HepG2 (cell line): Measurements from ENCODE around the gene IGF2BP3. TPM values are rescaled to one million over a fixed set of nuclear protein-coding genes. Genes with fewer than 3 reads are reported as not detected.
A peak's percentile ranks its signal among the peaks of the same experiment; 100 is the strongest.

Experiments used
- BORCS8-MEF2B ChIP-seq: sonication (generic); formaldehyde crosslinking; IDR thresholded peaks from 2 replicates; pipeline ENCODE4 v1.8.0; 2022; ENCODE audit warnings: mild to moderate bottlenecking, missing genetic modification reagents
- DMAP1 ChIP-seq: IDR thresholded peaks from 2 replicates; pipeline ENCODE4 v1.6.1; 2016
- FOXM1 ChIP-seq: sonication (generic); formaldehyde crosslinking; IDR thresholded peaks from 2 replicates; pipeline ENCODE4 v1.5.0; 2020; ENCODE audit warnings: missing genetic modification reagents
- KMT2B ChIP-seq: IDR thresholded peaks from 2 replicates; pipeline ENCODE4 v1.6.1; 2016; ENCODE audit warnings: missing genetic modification reagents, missing compliant biosample characterization
- MATR3 ChIP-seq: sonication (generic); formaldehyde crosslinking; IDR thresholded peaks from 2 replicates; pipeline ENCODE4 v1.4.0; 2020; ENCODE audit warnings: missing genetic modification reagents
- MBNL3 ChIP-seq: fragments of 250-450 bp; sonication (Bioruptor Pico); conservative IDR thresholded peaks from 2 replicates; pipeline ENCODE4 v1.8.0; 2022; ENCODE audit warnings: mild to moderate bottlenecking, inconsistent platforms
- MED8 ChIP-seq: sonication (generic); formaldehyde crosslinking; IDR thresholded peaks from 2 replicates; pipeline ENCODE4 v1.8.1; 2023; ENCODE audit warnings: mild to moderate bottlenecking, missing genetic modification reagents; ENCODE audit not compliant: insufficient replicate concordance
- MIER3 ChIP-seq: IDR thresholded peaks from 2 replicates; pipeline ENCODE4 v1.6.1; 2016; ENCODE audit warnings: missing compliant biosample characterization, borderline replicate concordance
- MTF2 ChIP-seq: sonication (generic); formaldehyde crosslinking; IDR thresholded peaks from 2 replicates; pipeline ENCODE4 v1.5.0; 2020; ENCODE audit warnings: missing genetic modification reagents, borderline replicate concordance
- NFE2L2 ChIP-seq: fragments of 150-350 bp; IDR thresholded peaks from 2 replicates; pipeline ENCODE4 v1.6.1; 2014; ENCODE audit warnings: low read length
- NFYB ChIP-seq: sonication (generic); formaldehyde crosslinking; IDR thresholded peaks from 2 replicates; pipeline ENCODE4 v1.4.0; 2020; ENCODE audit warnings: missing genetic modification reagents
- SP1 ChIP-seq, 2 experiments: fragments of 450-650 bp in 1 of 2; sonication (generic) in 1 of 2; formaldehyde crosslinking in 1 of 2; IDR thresholded peaks; 2 replicates each; pipeline versions ENCODE4 v1.4.0 to v1.6.1; 2016 to 2020; ENCODE audit warnings: missing genetic modification reagents in 1 of 2
- XBP1 ChIP-seq: sonication (generic); formaldehyde crosslinking; IDR thresholded peaks from 2 replicates; pipeline ENCODE4 v1.5.0; 2020; ENCODE audit warnings: missing genetic modification reagents
- ZBTB20 ChIP-seq: sonication (generic); formaldehyde crosslinking; IDR thresholded peaks from 2 replicates; pipeline ENCODE4 v1.8.1; 2023; ENCODE audit warnings: missing genetic modification reagents, low read depth, mild to moderate bottlenecking, borderline replicate concordance
- ZNF335 ChIP-seq: sonication (generic); formaldehyde crosslinking; IDR thresholded peaks from 2 replicates; pipeline ENCODE4 v1.4.0; 2020; ENCODE audit warnings: missing genetic modification reagents
- ZNF660 ChIP-seq: sonication (generic); formaldehyde crosslinking; IDR thresholded peaks from 2 replicates; pipeline ENCODE4 v1.5.1; 2020; ENCODE audit warnings: mild to moderate bottlenecking, low read depth, missing genetic modification reagents, borderline replicate concordance
- ZNF777 ChIP-seq: sonication (generic); formaldehyde crosslinking; IDR thresholded peaks from 2 replicates; pipeline ENCODE4 v1.4.0; 2020; ENCODE audit warnings: missing genetic modification reagents
- ZNF788 ChIP-seq: sonication (generic); formaldehyde crosslinking; IDR thresholded peaks from 2 replicates; pipeline ENCODE4 v1.5.0; 2020; ENCODE audit warnings: mild to moderate bottlenecking, missing genetic modification reagents, borderline replicate concordance
- ZSCAN25 ChIP-seq: sonication (generic); formaldehyde crosslinking; IDR thresholded peaks from 2 replicates; pipeline ENCODE4 v1.8.0; 2022; ENCODE audit warnings: mild to moderate bottlenecking, missing genetic modification reagents
- polyA plus RNA-seq, 8 experiments: library from polyadenylated mRNA; depleted of rRNA in 3 of 8; stranded (reverse) in 7 of 8; unstranded in 1 of 8; fragments of >200 nt; fragmentation: Illumina TruSeq in 4 of 8; extraction: Trizol in 4 of 8; gene quantifications; 2 replicates each; pipeline versions ENCODE4 v1.2.1 to v1.2.3, GENCODE V29; 2011 to 2016; ENCODE audit warnings: low read depth in 4 of 8, missing spikeins in 1 of 8, mixed read lengths in 1 of 8; ENCODE audit not compliant: insufficient read depth in 1 of 8
- total RNA-seq, 5 experiments: library from RNA; depleted of rRNA; stranded (reverse); fragments of >200 nt; fragmentation: Illumina TruSeq; extraction: Trizol; gene quantifications; 2 replicates each; pipeline ENCODE4 v1.2.3, GENCODE V29; 2016; ENCODE audit warnings: low read depth in 1 of 5
- TF ChIP-seq, protein P1 (sequence below): sonication (generic); formaldehyde crosslinking; IDR thresholded peaks from 2 replicates; pipeline ENCODE4 v1.4.0; 2020; ENCODE audit warnings: mild to moderate bottlenecking, missing genetic modification reagents
- TF ChIP-seq, protein P2 (sequence below): sonication (generic); formaldehyde crosslinking; conservative IDR thresholded peaks from 2 replicates; pipeline ENCODE4 v1.4.0; 2020; ENCODE audit warnings: missing genetic modification reagents
- TF ChIP-seq, protein P3 (sequence below): sonication (generic); formaldehyde crosslinking; IDR thresholded peaks from 2 replicates; pipeline ENCODE4 v1.5.0; 2020; ENCODE audit warnings: missing genetic modification reagents
- TF ChIP-seq, protein P4 (sequence below): sonication (generic); formaldehyde crosslinking; IDR thresholded peaks from 2 replicates; pipeline ENCODE4 v1.4.0; 2020; ENCODE audit warnings: mild to moderate bottlenecking, low read depth, missing genetic modification reagents

Gene IGF2BP3
- total and polyA plus RNA-seq, 2 of the 13 experiments (the other 11 are each of a cell fraction or from before 2014, with no cell fraction given), result 37.7 to 39.5 TPM

DNA sequence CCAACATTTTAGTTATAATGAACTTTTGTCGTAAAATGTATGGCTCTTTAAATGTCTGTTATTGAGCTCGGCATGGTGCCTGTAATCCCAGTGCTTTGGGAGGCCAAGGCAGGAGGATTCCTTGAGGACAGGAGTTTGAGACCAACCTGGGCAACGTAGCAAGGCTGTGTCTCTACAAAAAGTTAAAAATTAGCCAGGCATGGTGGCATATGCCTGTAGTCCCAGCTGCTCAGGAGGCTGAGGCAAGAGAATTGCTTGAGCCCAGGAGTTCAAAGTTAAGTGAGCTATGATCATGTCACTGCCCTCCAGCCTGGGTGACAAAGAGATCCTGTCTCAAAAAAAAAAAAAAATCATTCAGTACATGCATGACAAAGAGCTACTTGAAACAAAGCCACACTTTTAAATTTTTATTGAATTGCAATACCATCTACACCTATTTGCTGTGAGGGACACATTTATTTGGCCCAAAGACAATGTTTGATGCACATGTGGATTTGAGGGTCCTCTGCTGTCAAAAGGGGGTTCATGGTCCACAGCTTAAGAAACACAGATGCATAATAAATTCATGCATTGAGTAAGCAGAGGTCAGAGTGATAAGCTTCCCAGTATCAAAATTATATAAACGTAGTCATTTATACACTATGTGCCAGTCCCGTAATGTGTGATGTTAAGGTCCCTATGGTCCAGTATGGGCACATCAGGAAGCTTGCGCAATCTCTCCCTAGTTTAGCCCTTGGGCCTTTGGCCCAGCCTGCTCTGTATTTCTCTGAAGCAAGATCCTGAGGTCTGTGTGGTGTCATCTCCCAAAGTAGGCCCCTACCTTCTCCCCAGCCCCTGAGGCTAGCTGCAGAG lies 175.5 kb downstream of the IGF2BP3 start (continued):
- TF ChIP-seq, protein P1, sequence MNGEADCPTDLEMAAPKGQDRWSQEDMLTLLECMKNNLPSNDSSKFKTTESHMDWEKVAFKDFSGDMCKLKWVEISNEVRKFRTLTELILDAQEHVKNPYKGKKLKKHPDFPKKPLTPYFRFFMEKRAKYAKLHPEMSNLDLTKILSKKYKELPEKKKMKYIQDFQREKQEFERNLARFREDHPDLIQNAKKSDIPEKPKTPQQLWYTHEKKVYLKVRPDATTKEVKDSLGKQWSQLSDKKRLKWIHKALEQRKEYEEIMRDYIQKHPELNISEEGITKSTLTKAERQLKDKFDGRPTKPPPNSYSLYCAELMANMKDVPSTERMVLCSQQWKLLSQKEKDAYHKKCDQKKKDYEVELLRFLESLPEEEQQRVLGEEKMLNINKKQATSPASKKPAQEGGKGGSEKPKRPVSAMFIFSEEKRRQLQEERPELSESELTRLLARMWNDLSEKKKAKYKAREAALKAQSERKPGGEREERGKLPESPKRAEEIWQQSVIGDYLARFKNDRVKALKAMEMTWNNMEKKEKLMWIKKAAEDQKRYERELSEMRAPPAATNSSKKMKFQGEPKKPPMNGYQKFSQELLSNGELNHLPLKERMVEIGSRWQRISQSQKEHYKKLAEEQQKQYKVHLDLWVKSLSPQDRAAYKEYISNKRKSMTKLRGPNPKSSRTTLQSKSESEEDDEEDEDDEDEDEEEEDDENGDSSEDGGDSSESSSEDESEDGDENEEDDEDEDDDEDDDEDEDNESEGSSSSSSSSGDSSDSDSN (CRISPR knock-in tag), result no peak
- TF ChIP-seq SP1 (IDR thresholded peaks at IDR 0.05), result no peak
- TF ChIP-seq SP1 (CRISPR knock-in tag; IDR thresholded peaks at IDR 0.05), result no peak
- TF ChIP-seq ZNF335 (CRISPR knock-in tag), result no peak
- TF ChIP-seq, protein P2, sequence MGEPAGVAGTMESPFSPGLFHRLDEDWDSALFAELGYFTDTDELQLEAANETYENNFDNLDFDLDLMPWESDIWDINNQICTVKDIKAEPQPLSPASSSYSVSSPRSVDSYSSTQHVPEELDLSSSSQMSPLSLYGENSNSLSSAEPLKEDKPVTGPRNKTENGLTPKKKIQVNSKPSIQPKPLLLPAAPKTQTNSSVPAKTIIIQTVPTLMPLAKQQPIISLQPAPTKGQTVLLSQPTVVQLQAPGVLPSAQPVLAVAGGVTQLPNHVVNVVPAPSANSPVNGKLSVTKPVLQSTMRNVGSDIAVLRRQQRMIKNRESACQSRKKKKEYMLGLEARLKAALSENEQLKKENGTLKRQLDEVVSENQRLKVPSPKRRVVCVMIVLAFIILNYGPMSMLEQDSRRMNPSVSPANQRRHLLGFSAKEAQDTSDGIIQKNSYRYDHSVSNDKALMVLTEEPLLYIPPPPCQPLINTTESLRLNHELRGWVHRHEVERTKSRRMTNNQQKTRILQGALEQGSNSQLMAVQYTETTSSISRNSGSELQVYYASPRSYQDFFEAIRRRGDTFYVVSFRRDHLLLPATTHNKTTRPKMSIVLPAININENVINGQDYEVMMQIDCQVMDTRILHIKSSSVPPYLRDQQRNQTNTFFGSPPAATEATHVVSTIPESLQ (CRISPR knock-in tag), result peak; percentile 79; the same call in 1 of the 2 replicates
- TF ChIP-seq XBP1 (CRISPR knock-in tag), result no peak
- TF ChIP-seq MATR3 (CRISPR knock-in tag), result no peak
- no peak for TF ChIP-seq ZNF660
- no peak; the same call in 1 of the 2 replicates for TF ChIP-seq ZNF788
- no peak for TF ChIP-seq KMT2B (CRISPR knock-in tag)
- TF ChIP-seq BORCS8-MEF2B (CRISPR knock-in tag), result no peak
- TF ChIP-seq FOXM1, result no peak
- TF ChIP-seq ZBTB20 (CRISPR knock-in tag), result no peak
- no peak for TF ChIP-seq ZNF777
- TF ChIP-seq NFYB, result no peak
- TF ChIP-seq NFE2L2, result no peak
- peak; percentile 28; the same call in 1 of the 2 replicates for TF ChIP-seq MIER3 (CRISPR knock-in tag)
- TF ChIP-seq, protein P3, sequence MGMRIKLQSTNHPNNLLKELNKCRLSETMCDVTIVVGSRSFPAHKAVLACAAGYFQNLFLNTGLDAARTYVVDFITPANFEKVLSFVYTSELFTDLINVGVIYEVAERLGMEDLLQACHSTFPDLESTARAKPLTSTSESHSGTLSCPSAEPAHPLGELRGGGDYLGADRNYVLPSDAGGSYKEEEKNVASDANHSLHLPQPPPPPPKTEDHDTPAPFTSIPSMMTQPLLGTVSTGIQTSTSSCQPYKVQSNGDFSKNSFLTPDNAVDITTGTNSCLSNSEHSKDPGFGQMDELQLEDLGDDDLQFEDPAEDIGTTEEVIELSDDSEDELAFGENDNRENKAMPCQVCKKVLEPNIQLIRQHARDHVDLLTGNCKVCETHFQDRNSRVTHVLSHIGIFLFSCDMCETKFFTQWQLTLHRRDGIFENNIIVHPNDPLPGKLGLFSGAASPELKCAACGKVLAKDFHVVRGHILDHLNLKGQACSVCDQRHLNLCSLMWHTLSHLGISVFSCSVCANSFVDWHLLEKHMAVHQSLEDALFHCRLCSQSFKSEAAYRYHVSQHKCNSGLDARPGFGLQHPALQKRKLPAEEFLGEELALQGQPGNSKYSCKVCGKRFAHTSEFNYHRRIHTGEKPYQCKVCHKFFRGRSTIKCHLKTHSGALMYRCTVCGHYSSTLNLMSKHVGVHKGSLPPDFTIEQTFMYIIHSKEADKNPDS, result no peak
- TF ChIP-seq, protein P4, sequence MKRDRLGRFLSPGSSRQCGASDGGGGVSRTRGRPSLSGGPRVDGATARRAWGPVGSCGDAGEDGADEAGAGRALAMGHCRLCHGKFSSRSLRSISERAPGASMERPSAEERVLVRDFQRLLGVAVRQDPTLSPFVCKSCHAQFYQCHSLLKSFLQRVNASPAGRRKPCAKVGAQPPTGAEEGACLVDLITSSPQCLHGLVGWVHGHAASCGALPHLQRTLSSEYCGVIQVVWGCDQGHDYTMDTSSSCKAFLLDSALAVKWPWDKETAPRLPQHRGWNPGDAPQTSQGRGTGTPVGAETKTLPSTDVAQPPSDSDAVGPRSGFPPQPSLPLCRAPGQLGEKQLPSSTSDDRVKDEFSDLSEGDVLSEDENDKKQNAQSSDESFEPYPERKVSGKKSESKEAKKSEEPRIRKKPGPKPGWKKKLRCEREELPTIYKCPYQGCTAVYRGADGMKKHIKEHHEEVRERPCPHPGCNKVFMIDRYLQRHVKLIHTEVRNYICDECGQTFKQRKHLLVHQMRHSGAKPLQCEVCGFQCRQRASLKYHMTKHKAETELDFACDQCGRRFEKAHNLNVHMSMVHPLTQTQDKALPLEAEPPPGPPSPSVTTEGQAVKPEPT, result no peak
- no peak for TF ChIP-seq MBNL3 (CRISPR knock-in tag)
- TF ChIP-seq MTF2 (CRISPR knock-in tag), result no peak
- no peak for TF ChIP-seq ZSCAN25
- TF ChIP-seq MED8 (CRISPR knock-in tag), result no peak
- TF ChIP-seq DMAP1 (CRISPR knock-in tag), result no peak
